Colonic mucosa (tissue), 4 donors: ENCODE results near the gene MAGT1. TPM values are rescaled to one million over a fixed set of nuclear protein-coding genes. Genes with fewer than 3 reads are reported as not detected.
"Not testable (repeated sequence)": the region's sequence is repeated elsewhere in the genome, so short reads cannot be mapped to it uniquely, and the experiment has no call there.

Experiments
- DNase-seq: peaks from one replicate; pipeline ENCODE4 v3.0.0-alpha.2; 2020
- H3K27ac ChIP-seq: fragments of 200-600 bp; one replicate; pipeline ENCODE4 v1.8.0; 2021
- H3K27me3 ChIP-seq: fragments of 200-600 bp; one replicate; pipeline ENCODE4 v1.8.0; 2021
- H3K36me3 ChIP-seq: fragments of 200-600 bp; one replicate; pipeline ENCODE4 v1.8.0; 2021
- H3K4me1 ChIP-seq: fragments of 200-600 bp; one replicate; pipeline ENCODE4 v1.8.0; 2021; ENCODE audit warnings: mild to moderate bottlenecking
- H3K4me3 ChIP-seq: fragments of 200-600 bp; one replicate; pipeline ENCODE4 v1.8.0; 2021
- H3K9ac ChIP-seq, 2 donors: one replicate each; pipeline ENCODE4 v1.7.0; 2013; ENCODE audit warnings: control low read depth in 2 of 2, low read depth in 2 of 2, low read length in 2 of 2
- H3K9me3 ChIP-seq: fragments of 200-600 bp; one replicate; pipeline ENCODE4 v1.8.0; 2021
- CTCF ChIP-seq: fragments of 200-600 bp; IDR thresholded peaks from one replicate; pipeline ENCODE4 v1.8.0; 2022; ENCODE audit warnings: antibody characterized with exemption, mild to moderate bottlenecking
- intact Hi-C: fragments of 100-400 bp; cut with DNase I; formaldehyde crosslinking; loops from one replicate; pipeline ENCODE4 v1.14.1; 2022
- total RNA-seq, 2 donors: library from RNA; stranded (reverse); fragmentation: NEBNext Ultra II Directional in 1 of 2; extraction: Animal tissue kit (Norgen Biotek cat#: 25700) in 1 of 2; gene quantifications; one replicate each; pipeline ENCODE4 v1.2.1, GENCODE V29; 2021
- donor health status: healthy.
- donor health status: DM: no; HTN: no; CAD: no.
- donor health status: DM: no; HTN: no; CAD: no.

The MAGT1 gene
- total RNA-seq, 2 donors from 2014 or later, result 55.8 to 58.0 TPM

GRCh38 chrX:77893713-77894112 lies 1.5 kb downstream of the MAGT1 start:
- intact Hi-C loops, result no loop called here
- DNase-seq, result no peak
- H3K27me3 ChIP-seq, result no peaks in the 10 kb centered on the region
- no peaks in the 10 kb centered on the region for H3K9me3 ChIP-seq
- no peak overlapping the region for H3K27ac ChIP-seq
- TF ChIP-seq CTCF, result no peak
- no peak overlapping the region for H3K4me3 ChIP-seq
- H3K4me1 ChIP-seq, result no peaks in the 10 kb centered on the region
- no peak overlapping the region for H3K9ac ChIP-seq
- H3K36me3 ChIP-seq, result no peaks in the 10 kb centered on the region

GRCh38 chrX:77892887-77893286 lies 2.3 kb downstream of the MAGT1 start:
- DNase-seq, result no peak
- intact Hi-C loops, result no loop called here
- Histone ChIP-seq H3K4me1 (no peaks in the 10 kb centered on the region), H3K4me3 (no peak overlapping the region), H3K27me3 (no peaks in the 10 kb centered on the region), H3K27ac (no peak overlapping the region), H3K9me3 (no peaks in the 10 kb centered on the region), H3K36me3 (no peaks in the 10 kb centered on the region), H3K9ac (no peak overlapping the region)
- no peak for TF ChIP-seq CTCF

GRCh38 chrX:77881418-77881817 lies 13.8 kb downstream of the MAGT1 start:
- H3K4me1 ChIP-seq, H3K4me3 ChIP-seq, intact Hi-C loops: not testable (repeated sequence)

GRCh38 chrX:77875372-77875771 lies 19.9 kb downstream of the MAGT1 start:
- DNase-seq, result no peak
- Histone ChIP-seq H3K27ac (no peak overlapping the region), H3K27me3 (no peaks in the 10 kb centered on the region), H3K9me3 (no peaks in the 10 kb centered on the region), H3K36me3 (no peaks in the 10 kb centered on the region), H3K4me1 (no peaks in the 10 kb centered on the region), H3K9ac (no peak overlapping the region), H3K4me3 (no peak overlapping the region)
- no peak for TF ChIP-seq CTCF
- intact Hi-C loops, result no loop called here

More at GRCh38 chrX:77881418-77881817, 13.8 kb downstream of the MAGT1 start:
- not testable (repeated sequence) for H3K9me3 ChIP-seq, H3K36me3 ChIP-seq, H3K9ac ChIP-seq, H3K27me3 ChIP-seq, DNase-seq, H3K27ac ChIP-seq

- H3K9ac ChIP-seq, H3K27me3 ChIP-seq, H3K9me3 ChIP-seq, DNase-seq, H3K27ac ChIP-seq, intact Hi-C loops, H3K36me3 ChIP-seq, H3K4me3 ChIP-seq, H3K4me1 ChIP-seq: not testable (repeated sequence)
Observed at GRCh38 chrX:77831544-77831943, 63.7 kb downstream of the MAGT1 start.

GRCh38 chrX:77821989-77822388 lies 73.2 kb downstream of the MAGT1 start:
- H3K4me3 ChIP-seq, H3K9ac ChIP-seq, H3K27me3 ChIP-seq, H3K4me1 ChIP-seq, DNase-seq, H3K27ac ChIP-seq, H3K9me3 ChIP-seq, H3K36me3 ChIP-seq, intact Hi-C loops: not testable (repeated sequence)

GRCh38 chrX:77820091-77820727 lies 75.0 kb downstream of the MAGT1 start:
- no peak for DNase-seq
- no peak overlapping the region for H3K27ac ChIP-seq
- H3K27me3 ChIP-seq, result no peaks in the 10 kb centered on the region
- TF ChIP-seq CTCF, result no peak
- no peak overlapping the region for H3K9ac ChIP-seq
- intact Hi-C loops, result no loop called here
- H3K4me1 ChIP-seq, result no peaks in the 10 kb centered on the region
- no peak overlapping the region for H3K4me3 ChIP-seq
- H3K36me3 ChIP-seq, result no peaks in the 10 kb centered on the region
- no peaks in the 10 kb centered on the region for H3K9me3 ChIP-seq
